CD4-positive, alpha-beta T cell treated with Interleukin-1 beta for 1 hour (primary cell): ENCODE data around the gene PYGM.

Experiments
- DNase-seq, 2 donors: peaks; one replicate each; pipeline ENCODE4 v3.0.0-alpha.2; 2020 to 2022

The PYGM gene

DNA sequence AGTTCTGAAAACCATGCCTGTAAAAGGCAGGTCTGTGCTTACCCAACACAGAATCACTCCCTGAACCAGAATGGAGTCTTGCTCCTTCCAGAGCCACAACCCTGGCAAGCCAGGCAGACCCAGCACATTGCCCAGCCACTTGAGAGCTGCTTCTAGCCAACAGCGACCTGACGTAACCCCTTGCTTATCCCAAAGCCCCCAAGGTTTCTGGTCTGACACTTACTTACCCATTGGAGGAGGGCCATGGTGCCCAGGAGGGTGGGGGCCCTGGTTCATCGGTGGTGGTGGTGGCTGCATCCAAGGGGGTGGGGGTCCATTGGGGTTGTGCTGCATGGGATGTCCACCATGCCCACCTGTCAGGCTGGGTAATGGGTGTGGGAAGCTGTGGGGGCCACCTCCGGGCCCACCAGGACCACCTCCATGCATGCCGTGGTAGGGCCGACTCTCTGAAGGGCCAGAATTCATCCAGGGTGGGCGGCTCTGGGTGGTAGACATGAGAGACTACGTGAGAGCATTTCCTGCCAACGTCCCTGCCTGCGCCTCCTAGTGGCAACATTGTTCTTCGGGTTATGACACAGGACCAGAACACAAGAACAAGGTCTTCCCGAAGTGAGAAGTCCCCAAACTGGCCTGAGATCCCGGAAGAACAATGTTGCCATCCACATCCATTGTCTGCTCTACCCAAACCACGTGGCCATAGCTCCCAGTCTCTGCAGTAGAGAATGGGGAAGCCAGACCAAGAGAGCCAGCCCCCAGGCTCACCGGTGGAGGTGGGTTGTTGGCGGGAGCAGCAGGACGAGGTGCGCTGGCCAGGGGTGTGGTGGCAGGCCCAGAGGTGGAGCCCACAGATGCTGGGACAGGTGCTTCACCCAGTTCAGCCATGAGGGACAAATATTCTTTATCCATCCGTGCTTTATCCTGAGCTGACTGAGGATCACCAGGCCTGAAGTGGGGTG lies 7.8 kb upstream of the PYGM start:
- DNase-seq = peak; percentile 77 to 85

DNA sequence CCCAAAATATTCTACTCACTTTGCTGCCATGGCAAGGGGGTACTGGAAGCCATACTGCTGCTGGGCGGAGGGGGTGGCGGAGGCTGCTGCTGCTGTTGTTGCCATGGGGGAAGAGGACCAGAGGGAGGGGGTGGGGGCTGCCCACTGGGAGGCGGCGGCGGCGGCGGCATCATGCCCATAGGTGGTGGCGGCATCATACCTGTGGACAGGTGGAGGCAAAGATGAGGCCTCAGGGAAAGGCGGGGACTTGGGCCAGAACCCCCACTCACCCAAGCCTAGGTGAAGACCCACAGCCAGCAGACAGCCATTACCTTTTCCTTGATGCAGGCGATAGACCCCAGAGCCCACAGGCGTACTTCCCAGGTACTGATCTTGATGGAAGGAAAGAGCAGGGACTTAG lies 7.1 kb upstream of the PYGM start:
- no peak for DNase-seq

DNA sequence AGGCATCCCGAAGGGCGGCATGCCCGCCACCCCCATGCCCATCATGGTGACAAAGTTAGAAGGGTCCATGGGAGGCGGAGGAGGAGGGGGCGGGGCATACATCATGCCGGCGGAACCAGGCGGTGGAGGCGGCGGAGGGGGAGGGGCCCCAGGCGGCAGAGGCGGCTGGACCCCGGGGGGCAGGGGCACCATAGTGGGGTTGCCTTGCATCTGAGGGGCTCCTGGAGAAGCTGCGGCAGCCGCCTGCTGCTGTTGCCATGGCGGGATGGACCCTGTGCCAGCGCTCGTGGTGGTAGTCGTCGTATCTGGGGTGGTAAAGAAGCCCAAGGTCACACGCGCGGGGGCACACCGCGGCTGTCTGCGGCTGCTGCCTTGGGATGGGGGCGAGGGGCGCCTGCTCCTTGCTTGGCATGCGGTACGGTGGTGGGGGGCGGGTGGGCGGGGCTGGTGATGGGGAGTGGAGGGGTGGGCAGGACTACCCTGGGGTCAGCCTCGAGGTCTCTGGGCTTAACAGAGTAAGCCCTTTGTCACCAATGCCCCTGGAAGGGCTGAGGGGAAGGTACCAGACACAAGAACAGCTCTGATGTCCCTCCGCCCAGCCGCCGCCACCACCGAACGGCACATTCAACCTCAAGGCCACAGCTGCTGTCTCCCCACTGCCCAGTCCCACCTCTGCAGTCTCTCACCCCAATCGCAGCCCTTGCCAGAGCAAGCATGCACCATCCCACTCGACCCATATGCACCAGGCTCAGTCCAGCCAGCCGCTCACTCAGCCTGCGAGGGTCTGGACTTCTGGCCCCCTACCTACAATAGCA lies 6.3 kb upstream of the PYGM start:
- DNase-seq = no peak

DNA sequence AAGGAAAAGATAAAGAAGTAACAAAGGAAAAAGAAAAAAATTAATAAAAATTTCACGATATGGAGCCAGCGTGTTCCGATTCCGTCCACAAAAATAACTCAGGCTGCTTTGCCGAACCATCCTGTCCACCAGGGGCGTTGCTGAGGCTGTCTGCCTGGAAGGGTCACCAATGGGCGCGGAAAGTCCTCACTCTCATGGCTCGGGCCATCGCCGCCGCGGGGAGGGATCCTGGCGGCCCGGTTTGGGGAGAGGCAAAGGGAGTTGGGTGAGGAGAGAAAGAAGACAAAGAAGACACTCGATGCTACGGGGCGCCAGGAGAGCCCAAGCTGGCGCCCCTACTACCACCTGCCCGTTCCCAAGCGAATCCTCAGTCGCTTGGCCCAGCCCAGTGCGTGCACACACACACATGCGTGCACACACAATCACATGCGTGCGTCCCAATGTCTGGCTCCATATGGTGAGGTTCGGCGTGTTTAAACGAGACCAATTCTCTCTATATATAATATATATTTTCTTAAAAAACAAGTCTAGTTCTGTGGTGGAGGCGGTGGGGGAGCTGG lies 5.6 kb upstream of the PYGM start:
- DNase-seq = no peak

DNA sequence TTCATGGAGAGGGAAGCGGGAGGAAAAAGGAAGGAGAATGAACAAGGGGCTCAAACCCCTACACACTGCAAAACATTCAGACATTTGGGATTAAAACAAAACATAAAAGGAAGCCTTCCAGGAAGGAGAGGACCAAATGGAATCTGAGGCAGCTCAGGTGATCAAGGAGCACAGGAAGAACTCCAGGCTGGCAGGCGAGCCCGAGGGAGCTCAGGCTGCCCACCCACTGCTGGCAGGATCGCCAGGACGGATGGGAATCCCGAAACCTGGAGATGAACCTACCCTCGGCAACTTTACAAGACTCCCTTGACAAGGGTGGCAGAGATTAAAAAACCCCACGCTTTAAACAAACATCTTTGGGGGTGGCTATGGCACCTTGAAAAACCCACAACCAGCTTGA lies 5.0 kb upstream of the PYGM start:
- no peak for DNase-seq

DNA sequence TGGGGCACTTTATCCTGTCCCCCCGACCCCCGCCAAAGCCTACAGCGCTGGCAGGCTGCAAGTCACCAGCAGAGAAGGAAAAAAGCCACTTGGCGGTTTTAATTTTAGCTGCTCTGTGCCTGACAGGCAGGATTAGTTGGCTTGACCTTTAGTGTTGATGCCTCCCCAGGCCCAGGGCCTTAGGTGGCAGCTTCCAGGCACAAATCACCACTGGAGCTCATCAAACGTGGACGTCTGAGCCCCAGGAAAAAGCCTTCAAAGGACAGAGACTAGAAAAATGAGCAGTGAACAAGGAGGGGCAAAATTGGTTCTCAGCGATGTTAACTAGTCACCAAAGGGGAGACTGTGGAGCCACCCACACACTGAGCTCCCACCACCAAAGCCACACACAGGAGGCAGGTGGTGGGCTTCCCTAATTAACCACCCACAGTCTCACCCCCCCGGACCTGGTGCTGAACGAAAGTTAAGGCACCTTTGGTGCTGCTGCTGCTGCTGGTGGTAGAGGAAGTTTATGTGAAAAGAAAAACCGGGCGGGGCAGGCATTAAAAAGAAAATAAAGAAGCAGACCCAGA lies 4.4 kb upstream of the PYGM start:
- DNase-seq = peak; percentile 74

DNA sequence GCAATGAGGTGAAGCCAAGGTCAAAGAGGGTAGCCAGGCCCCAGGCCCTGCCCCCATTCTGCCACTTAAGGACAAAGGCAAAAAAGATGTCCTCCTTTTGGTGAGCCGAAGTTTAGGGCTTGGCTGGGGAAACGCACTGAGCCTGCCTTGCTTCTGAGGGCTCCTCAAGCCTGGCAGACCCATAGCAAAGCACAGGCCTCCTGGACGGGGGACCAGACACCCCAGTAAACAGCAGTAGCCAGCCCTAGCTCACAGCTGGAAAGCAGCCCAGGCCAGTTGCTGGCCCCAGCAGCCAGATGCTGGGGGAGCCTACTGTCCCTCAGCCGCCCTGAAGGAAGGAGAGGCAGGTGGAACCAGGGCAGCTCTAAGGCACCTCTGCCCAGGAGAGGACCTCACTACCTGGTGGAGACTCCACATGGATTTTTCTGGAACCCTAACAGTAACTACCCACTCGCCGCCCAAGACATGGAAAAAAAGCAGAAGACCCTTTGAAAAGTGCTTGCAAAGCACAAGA lies 3.8 kb upstream of the PYGM start:
- DNase-seq = peak in 1 of 2 donors; percentile 39

DNA sequence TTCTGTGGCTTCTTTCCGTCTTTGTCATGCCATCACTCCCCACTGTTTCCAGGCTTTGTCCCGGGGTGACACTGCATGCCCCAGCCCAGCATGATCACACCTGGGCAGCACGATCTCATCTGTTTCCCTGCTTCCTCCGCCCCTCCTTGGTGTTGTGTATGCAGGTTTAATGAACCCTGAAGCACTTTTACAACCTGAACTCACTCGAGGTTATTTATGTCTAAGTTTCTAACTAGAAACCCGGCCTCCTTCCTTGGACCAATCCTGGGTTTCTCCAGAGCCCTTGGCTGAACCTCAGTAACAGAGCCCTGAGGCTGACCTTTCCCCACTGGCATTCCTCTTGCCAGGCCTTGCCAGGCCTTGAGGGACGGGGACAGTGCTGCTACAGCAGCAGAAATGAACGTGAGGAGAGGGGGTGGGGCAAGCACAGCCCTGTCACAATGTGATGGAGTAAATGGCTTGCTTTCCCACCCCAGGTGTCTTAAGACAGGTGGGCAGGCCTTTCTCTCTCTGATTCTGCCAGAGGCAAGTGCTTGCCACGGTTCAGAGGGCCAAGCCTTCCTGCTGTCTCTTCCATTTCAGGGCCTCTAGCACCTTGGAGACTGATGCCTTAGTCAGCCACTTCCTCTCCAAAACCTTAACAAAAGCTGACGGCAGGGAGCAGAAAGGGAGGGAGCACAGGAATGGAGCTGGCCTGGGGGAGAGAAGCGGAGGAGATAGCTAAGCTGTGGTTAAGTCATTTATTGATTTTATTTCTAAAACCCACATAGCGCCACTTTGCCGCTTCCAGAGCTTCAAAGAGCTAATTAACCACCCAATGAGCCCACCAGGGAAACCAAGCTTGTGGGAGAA lies 3.1 kb upstream of the PYGM start:
- peak in 1 of 2 donors; percentile 48 for DNase-seq

DNA sequence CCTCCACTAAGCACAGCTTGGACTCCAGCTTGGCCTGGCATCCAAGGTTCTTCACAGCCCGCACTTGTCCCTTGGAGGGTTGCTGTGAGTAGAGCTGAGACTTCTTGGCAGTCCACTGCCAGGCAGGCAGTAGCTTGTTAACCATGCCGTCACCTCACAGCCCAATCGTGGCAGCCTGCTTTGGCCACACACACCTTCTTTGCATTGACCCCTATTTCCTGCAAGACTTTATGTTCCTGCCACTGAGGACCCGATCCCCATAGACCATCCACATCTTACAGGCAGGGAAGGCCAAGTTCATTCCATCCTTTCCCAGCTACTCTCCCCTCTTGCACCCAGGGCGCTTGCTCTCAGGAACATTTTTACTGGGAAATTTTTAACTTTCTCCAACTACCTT lies 2.5 kb upstream of the PYGM start:
- DNase-seq = peak; percentile 34 to 36

DNA sequence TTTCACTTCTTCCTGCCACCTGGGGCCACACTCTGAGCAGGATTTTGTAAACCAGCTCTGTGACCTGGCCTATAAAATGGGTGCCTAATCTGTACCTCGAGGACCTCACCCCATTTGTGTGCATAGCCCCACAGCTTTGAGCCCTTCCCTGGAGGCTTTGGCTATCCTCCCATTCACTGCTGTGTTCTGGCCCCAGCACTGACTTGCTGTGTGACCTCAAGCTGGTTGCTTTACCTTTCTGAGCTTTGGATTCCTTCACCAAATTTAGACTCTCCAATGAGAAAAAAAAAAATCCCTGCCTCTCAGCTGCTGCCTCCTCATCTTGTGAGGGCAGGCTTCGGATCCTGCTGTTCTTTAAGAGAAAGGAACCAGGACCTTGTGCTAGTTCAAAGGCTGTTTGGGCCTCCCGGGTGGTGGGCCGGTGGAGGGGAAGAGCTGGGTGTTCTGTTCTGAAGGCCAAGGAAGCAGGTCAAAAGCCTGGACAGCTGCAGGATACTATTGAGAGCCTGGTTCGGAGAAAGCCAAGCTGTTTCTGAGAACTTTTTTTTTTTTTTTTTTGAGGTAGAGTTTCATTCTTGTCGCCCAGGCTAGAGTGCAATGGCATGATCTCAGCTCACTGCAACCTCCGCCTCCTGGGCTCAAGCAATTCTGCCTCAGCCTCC lies 1.1 kb upstream of the PYGM start:
- peak in 1 of 2 donors; percentile 33 for DNase-seq

DNA sequence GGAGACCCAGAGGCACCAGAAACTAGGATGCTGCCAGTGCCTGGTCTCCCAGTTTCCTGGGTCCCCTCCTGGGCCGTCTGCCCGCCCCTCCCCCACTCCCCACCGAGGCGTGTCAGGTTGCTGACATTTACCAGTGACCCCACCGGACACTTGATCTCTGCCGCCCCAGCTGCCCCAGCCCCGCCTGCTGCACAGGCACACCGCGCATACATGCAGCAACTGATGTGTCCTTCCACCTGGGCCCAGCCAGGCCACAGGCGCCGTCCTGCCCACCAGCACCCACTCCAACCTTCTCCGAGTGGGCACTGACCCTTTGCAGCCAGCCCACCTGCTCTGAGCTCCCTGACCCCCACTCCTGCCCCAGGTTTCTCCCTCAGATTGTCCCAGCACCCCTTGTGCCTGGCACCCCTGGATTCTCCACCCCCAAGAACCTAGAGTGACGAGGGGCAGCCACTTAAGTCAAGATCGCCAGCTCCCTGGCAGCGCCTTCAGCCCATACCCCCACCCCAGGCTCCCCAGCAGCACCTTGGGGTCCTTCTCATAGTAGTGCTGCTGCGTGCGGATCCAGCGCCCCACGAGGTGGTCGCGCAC lies 548 bp downstream of the PYGM start:
- no peak for DNase-seq

DNA sequence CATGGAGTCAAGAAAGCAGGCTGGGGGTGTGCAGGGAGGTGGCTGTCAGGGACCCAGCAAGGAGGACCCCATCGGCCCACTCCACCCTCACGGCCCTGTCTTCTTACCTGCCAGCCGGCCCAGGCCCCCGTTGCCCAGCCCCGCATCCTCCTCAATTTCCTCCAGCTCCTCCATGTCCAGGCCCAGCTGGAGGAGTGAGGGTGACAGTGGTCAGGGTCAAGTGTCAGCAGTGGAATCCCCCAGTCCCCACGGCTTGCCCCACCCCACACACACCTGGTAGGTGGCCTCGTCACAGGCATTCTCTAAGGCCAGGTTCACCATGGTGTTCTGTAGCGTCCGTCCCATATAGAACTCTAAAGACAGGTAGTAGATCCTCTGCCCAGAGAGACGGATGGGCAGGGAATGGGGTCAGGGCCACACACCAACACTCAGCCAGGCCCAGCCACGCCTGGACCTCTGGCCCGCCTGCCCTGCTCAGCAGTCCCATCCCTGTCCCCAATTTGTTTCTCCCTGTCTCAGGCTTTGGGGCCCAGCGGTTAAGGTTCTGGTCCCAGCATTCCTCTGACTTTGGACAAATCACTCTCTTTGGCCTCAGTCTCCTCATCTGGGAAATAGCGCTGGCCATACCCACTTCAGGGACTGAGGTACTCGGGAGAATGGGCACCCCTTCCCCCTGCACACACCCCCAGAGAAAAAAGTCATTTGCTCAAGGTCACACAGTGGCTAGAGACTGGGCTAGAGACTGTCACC lies 1.3 kb downstream of the PYGM start:
- DNase-seq = no peak

DNA sequence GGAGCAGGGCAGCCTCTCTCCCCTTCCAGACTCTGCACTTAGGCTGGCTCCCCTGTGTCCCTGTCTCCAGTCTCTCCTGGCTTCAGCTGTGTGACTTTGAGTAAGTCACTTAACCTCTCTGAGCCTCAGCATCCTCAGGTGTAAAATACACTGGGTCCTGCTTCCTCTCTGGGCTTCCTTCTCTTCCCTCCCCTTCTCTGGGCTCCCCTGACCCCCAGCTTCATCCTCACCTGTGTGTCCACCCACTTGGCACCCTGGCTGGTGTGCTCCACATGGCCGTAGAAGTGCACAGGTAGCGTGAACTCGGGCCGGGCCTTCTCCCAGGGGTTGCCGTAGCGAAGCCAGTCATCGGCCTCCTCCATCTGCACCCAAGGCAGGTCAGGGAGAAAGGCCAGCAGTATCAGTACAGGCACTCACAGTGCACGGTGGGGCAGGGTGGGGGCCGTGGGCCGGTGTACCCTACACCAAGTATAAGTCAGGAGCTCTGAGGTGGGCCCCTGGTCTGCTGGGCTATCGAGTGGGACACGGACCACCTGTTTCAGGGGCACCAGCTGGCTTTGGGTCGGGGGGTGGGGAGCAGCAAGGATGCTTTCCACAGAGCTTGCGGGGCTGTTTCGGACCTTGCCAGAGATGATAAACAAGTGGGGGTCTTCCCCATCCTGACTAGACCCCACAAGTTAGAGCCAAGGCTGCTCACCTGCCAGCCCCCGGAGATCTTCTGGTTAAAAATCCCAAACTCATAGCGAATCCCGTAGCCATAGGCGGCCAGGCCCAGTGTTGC lies 2.0 kb downstream of the PYGM start:
- no peak for DNase-seq

DNA sequence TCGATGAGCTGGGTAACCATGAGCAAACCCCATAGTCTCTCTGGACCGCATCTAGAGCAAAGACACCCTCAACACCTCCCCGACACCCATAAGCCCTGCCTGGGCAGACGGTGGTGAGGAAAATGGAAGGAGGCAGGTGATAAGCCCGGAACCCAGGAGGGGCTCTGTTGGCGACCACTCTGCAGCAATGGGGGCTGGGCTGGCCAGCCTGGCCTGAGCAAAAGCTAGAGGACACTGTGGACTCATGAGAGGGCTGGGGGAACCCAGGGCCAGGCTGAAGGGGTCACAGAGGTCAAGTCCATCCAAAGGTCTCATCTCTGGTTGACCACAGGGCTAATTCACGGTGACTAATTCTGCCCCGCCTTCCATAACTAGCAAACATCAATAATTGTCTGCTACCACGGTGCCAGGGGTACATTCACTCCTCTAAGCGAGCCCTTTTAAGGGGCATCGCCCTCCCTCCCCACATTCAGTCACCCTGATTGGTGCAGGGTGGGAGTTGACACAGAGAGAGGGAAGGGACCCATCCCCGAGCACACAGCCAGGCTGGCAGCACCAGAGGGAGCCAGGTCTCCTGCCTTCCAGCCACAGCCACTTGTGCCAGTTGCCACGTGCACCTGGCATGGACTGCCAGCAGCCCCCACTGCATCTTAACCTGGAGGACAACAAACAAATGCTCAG lies 4.0 kb downstream of the PYGM start:
- no peak for DNase-seq

DNA sequence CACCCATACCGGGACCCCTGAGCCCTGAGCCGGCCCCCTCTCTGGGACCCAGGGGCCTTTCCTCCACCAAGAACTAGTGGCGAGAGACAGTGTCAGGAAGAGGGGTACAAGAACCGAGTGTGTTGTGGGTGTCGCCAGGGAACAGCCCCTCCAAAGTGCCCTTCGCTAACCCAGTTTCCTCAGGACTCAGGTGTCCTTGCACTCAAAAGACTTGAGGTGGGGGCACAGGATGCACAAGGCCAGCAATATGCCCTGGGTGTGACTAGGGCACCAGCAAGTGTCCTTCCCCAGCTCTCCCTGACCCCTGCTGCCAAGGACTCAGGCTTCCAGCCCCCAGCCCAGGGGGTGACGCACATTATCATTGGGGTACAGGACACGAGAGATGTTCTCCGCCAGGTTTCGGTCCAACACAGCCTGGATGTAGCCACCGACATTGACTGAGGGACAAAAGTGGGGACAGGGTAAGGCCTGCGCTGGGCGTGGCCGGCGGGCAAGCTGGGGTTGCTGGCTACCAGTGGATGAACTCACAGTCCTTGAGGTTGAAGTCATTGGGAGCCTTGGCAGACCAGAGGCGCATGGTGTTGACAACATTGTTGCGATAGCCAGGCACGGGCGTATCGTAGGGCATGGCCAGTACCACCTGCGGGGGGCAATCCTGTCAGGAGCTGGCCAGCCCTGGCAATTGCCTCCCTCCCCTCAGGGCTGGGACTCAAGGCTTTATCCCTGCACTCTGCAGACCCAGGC lies 4.7 kb downstream of the PYGM start:
- no peak for DNase-seq

DNA sequence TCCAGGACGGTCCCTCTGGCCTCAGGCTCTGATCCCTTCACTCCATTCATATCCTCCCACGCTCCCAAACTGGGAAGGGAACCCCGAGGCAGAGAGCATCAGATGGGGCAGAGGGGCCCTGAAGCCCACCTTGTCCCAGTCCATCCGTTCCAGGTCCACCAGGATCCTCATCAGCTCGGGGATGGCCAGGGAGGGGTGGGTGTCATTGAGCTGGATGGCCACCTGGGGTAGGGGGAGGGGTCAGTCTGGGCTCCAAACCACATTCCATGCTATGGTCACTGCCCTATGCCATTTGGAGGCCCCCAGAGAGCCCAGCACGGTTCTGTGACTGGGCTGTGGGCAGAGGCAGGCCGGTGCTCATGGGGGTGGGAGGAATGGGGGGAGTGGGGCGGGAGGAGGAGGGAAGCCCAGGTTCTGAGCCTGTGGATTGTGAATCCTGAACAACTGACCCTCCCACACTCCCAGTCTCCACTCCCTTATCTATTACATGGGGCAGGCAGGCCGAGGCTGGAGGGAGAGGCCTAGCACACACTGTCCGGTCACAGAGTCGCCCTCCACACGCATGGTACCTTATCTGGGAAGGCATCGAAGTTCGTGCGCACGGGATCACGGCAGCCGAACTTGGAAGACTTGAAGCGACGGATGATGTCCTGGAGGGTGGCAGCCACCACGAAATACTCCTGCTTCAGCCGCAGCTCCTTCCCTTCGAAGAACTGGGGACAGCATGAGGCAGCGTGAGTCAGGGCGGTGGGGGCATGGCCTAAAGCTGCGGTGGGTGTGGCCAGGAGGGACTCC lies 5.5 kb downstream of the PYGM start:
- no peak for DNase-seq
